Stimulated activated CD4-positive, alpha-beta T cell treated with anti-CD3 and anti-CD28 coated beads, TNF-alpha, amount 100 ng/mL, for 24 hours (primary cell): ENCODE measurements around the gene SMYD3.
"Not testable (repeated sequence)": the region's sequence is repeated elsewhere in the genome, so short reads cannot be mapped to it uniquely, and the experiment has no call there.

ENCODE experiments used
- DNase-seq, 3 experiments: peaks; one replicate each; pipeline ENCODE4 v3.0.0-alpha.2; 2020; ENCODE audit warnings: low read depth in 3 of 3

Gene SMYD3

DNA sequence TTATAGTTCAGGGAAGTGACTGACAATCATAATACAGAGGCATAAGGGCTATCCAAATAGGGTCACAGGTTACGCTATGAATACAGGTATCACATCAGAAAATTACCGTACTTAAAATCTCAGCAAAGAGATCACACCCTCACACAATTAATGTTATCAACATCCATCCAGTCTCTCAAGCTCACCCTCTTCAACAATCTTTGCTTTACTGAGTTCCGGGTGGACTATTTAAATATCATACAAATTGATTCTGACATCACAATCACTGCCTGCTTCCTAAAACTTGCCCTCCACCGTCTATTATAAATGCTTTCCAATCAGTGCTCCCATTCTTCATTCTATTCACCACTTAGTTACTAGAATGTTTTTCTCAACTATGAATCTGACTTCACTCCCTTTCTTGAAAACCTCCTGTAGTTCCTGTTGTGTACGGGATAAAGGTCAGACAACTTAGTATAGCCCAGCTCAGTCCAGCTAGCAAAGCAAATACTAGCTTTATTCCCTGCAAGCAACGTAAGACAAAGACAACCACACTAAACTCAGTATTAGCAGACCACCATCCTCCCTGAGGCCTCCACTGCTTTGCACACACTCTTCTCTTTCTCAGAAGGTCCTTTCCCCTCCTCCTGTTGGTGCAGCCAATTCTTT lies 398.7 kb downstream of the SMYD3 start:
- no peak for DNase-seq

DNA sequence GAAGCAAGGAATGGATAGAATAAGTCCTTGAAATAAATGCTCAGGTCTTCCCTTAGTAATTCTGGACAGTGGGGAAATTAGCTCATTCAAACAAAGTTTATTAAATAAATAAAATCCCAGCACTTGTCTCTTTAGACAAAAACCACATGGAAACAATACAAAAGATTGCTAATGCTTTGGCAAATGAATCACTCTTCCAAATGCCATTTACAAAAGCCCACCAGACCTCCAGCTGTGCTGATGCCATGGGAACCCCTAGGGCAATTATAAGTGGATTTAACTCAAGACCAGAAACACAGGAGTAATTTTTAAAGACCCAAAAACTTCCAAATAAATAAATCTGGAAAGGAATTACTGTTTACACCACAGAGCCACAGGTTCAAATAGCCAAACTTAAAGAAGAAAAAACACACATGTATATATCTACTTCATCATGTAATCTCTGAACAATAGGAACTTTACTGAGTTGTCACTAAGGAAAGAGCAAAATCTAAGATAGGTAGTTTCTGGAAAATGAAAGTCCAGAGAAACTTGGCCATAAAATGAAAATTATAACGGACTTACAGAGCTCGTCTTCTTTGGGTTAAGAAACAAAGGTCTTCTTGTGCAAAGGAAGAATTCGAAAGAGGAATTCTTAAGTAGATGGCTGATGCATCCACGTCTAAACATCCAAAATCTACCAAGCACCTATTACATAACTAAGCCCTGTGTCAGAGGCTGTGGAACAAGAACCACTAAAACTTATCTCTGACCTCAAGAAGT lies 399.4 kb downstream of the SMYD3 start:
- no peak for DNase-seq

DNA sequence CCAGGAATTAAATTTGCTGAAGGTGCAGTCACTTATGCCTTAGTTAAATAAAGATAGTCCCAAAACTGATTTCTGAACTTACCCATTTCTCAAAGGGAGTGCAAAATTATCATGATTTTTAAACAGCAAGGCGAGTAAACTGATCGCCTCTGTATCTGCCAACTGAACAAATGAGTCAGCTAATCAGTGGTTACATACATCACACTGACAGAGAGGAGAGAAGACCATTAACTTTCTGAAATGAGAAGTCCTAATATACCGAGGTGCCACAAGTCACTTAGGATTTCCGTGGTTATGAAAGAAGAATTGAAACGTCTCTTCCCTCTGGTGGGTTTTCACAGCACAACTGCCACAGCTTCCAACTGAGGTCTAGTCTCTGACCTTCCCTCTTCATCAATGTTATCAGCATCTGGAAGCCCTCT lies 400.7 kb downstream of the SMYD3 start:
- DNase-seq: no peak

DNA sequence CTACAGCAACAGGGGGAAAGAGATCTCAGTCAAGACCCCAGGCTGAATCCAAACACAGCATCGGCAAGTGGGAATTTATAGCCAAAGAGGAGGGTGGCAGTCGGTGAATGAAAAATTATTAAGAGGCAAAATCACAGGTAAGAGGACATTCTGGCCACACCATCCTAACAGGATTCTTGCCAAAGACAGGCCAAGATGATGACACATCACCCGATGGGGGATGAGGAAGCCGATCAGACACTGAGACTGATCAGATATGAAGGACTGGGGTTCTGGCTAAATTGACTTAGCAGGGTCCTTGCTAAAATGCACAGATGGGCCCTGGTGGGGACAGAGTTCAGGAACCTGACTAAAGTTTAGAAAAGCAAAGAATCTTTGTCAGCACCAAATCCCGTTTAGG lies 402.2 kb downstream of the SMYD3 start:
- no peak for DNase-seq

DNA sequence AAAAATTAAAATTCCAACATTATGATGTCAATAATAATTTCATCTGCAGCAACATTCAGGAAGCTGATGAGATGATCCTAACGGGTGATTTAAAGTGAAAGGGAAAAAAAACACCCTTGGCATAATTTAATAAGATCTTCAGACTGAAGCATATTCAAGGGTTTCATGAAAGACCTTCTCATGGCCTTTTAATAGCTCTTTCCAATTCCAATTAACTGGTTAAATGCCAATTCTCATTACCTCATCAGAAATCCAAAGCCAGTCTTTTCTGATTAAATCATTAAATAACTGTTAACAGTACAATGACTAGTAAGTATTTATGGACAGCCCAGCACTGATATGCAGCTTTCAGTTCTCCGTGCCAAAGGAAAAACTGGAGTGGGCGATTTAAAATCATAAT lies 407.5 kb downstream of the SMYD3 start:
- no peak for DNase-seq

DNA sequence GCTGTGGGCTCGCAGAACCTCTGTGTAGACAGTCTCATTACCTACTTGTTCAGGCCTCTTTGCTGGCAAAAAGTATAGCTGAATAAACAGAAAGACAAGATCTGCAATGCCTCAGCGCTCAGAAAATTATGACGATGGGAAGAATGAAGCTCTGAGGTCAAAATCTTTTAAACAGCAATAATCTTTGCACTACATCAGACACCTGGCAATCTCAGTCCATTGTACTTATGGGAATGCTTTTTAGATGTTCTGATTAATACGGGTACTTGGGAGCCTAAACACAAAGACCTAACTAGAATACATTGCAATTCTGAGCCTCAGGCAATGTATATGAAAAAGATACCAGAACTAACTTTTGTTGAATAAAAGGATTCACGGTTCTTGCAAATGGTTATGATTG lies 410.7 kb downstream of the SMYD3 start:
- DNase-seq: no peak

DNA sequence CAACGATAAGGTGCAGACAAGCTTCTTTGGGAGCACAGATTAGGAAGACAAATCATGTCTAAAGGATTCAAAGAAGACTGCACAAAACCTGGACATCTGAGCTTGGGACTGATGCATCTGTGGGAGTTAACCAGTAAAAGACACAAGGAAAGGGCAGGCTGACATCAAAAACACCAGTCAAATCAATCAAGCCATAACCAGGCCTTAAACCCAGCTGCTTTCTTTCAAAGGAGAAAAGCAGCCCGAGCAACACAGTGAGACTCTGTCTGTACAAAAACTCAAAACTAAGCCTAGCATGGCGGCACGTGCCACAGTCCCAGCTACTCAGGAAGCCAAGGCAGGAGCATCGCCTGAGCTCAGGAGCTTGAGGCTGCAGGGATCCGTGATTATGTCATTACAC lies 411.6 kb downstream of the SMYD3 start:
- DNase-seq: no peak

DNA sequence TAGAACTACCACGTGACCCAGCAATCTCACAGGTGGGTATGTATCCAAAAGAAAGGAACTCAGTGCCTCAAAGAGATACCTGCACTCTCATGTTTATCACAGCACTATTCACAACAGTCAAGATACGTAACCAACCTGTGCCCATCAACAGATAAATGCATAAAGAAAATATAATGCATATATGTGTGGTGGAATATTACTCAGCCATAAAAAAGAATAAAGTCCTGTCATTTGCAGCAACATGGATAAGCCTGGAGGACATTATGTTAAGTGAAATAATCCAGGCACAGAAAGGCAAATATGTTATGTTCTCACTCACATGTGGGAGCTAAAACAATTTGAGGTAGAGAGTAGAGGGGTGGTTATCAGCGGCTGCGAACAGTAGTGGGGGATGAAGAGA lies 413.8 kb downstream of the SMYD3 start:
- DNase-seq: no peak

DNA sequence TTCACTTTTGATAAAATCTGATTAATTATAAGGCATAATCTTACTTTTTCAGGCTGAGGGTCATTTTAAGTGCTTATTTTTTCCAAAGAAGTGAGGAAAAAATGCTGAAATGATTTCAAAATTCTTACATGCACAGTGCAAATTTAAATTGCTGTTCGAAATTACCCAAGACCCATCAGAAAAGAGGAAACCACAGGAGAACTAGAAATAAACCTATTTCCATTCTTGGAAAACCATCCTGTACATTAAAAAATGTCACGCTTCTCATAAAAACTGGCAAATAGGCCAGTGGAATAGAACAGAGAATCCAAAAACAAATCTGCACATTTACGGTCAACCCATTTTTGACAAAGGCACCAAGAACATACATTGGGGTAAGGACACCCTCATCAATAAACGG lies 414.9 kb downstream of the SMYD3 start:
- no peak for DNase-seq

DNA sequence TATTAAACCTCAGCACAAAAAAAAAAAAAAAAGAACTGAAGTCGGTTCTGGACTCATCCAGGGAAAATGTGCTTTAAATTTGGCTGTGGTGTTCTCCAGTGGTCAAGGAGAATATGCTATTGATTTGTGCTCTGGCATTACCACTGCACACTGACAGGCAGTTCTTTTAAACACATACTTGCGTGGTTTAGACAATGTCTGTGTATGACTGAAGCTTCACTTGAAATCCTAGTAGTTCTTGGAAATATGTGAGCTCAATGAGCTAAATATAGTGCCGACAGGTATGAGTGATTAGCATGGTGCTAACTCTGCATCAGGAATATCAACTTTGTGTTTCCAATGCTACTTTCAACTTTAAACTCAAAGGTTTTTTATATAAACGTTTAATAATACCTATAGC lies 415.6 kb downstream of the SMYD3 start:
- no peak for DNase-seq

DNA sequence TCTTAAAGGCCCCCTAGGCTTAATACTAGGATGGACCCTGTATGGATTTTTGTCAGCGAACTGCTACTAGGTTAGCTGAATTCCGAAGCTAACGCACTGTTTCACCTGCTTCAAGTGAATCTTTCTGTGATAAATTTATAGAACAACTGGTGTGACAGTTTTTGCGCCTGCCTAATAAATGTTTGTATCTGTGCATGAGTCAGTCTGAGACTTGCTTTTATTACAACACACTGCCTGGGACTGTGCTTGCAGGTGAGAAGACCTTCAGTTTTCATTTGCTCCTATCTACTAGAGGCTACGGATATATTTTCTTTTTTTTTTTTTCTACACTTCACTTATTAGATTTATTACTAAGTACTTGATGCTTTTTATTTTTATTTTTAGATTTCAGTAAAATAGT lies 420.9 kb downstream of the SMYD3 start:
- DNase-seq: no peak

DNA sequence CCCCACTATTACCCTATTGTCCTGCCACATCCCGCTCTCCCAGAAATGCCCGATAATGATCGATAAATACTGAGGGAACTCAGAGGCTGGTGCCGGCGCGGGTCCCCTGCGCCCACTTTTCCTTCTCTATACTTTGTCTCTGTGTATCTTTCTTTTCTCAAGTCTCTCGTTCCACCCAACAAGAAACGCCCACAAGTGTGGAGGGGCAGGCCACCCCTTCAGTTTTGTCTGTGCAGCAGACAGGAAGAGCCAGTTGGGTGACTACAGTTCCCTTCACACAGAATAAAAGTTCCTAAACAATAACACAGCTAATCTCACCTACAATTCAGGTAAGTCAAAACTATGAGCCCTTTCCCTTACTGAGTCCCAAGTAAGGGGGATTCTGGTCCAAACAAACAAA lies 423.7 kb downstream of the SMYD3 start:
- DNase-seq: no peak

DNA sequence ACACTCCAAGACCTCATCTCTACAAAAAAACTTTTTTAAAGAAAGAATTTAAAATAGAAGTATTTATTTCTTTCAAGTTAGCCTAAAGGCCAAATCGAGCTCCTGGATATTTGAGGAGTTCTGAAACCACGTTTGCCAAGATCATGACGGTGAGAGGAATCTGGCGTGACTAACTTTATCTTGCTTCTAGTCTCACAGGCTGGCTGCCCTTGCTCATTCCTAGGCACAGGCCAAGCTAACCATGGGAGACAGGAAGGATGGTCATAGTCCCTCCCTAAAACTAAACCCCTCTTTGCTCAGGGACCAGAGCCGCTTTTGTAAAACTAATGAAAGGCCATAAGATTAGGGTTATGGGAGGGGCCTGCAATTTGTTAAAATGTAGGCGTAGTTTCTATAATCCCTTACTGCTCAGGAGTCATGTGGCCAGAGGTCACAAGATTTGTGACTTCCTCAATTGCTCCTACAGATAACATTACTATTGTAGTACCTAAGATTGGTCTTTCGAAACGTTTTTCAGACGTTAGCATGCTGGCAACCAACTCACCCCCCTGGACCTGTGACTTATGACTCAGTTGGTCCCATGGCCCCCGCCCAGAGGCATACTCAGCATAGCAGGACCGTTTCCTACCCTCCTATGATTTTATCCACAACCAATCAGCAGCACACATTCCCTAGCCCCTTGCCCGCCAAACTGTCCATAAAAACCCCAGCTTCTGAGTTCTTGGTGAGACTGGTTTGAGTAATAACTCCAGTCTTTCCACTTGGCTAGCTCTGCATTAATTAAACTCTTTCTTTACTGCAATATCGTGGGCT lies 425.0 kb downstream of the SMYD3 start:
- DNase-seq: no peak

DNA sequence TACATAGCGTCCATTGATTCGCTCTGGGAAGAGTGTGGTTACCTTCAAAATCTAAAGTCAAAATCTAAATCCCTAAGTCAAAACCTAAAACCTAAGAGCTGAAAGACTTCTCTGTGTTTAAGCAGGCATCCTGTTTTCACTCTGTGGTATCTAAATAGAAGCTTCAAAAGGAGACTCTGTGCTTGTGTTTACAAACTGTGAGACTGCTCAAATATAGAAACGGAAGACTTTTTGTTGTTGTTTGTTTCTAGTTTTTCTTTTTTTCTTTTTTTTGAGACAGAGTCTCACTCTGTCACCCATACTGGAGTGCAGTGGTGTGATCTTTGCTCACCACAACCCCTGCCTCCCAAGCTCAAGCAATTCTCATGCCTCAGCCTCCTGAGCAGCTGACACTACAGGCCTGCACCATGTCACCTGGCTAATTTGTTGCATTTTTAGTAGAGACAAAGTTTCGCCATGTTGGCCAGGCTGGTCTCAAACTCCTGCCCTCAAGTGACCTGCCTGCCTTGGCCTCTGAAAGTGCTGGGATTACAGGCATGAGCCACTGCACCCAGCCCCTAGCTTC lies 425.9 kb downstream of the SMYD3 start:
- DNase-seq: no peak

DNA sequence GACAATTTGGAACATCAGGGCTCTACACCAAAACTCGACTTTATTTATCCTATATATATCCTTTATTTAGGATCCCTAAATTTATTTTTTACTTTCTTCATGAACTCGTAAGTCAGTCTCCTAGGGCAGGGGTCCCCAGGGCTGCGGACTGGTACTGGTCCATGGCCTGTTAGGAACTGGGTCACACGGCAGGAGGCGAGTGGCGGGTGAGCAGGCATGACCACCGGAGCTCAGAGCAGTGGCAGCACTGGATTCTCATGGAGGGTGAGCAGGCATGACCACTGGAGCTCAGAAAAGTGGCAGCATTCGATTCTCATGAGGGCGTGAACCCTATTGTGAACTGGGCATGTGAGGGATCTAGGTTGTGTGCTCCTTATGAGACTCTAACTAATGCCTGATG lies 427.0 kb downstream of the SMYD3 start:
- DNase-seq: no peak

DNA sequence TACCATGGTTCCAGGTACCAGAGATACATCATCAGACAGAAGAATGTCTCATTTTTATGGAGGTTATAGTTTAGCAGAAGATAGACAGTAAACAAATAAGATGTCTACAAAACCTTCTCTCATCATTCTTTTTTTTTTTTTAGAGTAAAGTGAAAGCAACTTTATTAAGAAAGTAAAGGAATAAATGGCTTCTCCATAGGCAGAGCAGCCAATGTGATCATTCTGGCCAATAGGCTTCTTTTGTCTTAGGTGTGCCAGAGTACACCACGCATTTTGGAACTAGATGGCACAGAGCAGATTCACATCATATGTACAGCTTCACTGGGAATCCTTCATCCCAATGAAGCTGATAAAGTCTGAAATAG lies 428.2 kb downstream of the SMYD3 start:
- DNase-seq: no peak

DNA sequence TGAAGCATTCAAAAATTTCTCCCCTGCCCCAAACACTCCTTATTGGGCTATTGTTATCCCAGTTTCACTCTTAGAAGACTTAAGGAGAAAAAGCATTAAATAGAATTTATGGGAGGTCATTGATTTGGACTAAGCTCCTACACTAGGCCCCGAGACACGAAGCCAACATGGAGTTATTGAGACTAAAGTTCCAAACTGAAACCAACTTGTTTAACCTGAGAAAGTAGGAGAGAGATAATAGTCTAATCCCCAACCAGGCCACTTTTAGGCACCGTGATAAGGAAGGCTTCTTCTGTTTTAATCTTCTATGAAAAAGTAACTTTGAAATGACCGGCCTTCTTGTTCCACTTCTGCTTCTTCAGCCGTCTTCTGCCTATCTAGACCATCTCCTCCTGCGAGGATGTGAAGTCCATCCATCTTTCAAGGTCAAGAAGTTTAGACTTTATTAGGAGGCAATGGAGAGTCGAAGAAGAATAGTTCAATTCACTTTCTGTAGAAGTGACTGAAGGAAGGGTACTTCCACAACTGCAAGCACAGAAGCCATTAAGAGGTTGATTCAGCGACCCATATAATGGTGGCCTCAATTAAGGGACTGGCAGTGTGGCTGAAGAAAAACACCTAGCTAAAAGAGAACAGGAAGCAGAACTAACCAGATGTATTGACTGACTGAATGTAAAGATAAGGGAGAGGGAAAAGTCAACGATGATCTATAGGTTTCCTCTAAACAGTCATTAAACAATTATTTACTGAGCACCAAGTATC lies 428.8 kb downstream of the SMYD3 start:
- no peak for DNase-seq

DNA sequence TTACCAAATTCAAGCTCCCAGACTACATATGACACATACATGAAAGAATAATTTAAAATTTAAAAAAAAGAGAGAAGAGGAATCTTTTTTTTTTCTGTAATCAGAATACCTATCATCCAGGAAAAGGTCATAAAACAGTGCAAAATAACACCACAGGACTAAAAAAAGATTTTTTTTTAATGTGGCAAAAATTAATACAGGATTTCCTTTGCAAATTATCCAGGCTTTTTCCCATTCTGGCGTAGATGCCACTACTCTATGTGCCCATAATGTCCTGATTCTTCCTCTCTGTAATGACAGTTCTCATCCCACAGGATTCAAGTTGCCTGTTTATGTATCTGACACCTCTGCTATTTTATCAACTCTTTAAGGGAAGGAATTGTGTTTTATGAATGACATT lies 429.6 kb downstream of the SMYD3 start:
- DNase-seq: no peak

DNA sequence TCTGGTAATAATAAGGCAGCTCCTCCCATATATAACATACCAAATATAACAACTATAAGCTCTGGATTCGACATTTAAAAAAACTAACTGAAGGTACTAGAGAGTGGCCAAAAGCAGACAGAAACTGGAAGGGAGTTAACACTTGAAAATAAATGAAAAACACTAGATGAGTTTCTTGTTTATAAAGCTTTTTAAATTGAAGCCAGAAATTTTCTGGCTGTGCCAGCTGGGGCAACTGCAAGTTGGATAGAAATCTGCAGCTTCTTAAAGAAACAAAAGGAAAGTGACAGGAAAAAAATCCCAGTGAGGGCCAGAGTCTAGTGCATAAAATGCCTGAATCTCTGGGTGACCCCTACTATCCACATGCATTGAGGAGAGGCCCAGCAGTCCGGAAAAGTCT lies 432.7 kb downstream of the SMYD3 start:
- DNase-seq: no peak

DNA sequence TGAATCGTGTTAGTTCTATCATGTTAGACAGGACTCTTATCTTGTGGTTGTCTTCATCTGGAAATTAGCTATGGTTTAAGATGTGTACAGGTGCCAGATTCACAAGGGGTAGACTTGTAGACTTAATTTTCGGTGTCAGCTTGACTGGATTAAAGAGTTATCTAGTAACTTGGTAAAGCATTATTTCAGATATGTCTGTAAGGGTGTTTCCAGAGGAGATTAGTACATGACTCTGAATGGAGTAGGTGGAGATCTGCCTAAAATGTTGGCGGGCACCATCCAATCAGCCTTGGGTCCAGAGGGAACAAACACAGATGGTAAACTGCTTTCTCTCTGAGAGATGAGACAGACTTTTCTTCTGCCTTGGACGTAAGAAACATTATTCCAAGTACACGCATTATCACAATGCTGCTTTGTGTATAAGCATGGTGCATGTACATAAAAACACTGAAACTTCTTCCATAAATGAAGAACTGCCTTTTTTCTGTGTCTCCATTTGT lies 434.6 kb downstream of the SMYD3 start:
- no peak for DNase-seq

DNA sequence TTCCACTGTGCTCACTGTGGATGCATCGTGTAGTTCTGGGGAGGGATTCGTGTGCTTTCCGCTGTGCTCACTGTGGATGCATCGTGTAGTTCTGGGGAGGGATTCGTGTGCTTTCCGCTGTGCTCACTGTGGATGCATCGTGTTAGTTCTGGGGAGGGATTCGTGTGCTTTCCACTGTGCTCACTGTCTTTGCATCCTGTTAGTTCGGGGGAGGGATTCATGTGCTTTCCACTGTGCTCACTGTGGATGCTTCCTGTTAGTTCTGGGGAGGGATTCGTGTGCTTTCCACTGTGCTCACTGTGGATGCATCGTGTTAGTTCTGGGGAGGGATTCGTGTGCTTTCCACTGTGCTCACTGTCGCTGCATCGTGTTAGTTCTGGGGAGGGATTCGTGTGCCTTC lies 435.1 kb downstream of the SMYD3 start:
- DNase-seq: not testable (repeated sequence)

DNA sequence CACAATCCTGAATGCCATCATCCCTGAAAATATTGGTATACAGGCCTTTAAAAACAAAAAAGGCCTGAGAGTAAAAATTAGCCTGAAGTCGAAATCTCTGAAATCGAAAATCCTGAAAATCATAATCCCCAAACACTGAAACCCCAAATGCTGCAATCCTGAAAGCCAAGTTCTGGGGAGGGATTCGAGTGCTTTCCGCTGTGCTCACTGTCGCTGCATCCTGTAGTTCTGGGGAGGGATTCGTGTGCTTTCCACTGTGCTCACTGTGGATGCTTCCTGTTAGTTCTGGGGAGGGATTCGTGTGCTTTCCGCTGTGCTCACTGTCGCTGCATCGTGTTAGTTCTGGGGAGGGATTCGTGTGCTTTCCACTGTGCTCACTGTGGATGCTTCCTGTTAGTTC lies 435.5 kb downstream of the SMYD3 start:
- not testable (repeated sequence) for DNase-seq
